ENCODE data around the gene NEK1. TPM values are rescaled to one million over a fixed set of nuclear protein-coding genes. Genes with fewer than 3 reads are reported as not detected.

The NEK1 gene
- polyA plus RNA-seq, 1 of the 3 experiments (the other 2 are of a cell fraction), result 2.0 TPM

GRCh38 chr4:169398316-169398715 is 214.1 kb downstream of the NEK1 start (continued):
- TF ChIP-seq EP300 (IDR thresholded peaks at IDR 0.05; ENCODE audit: borderline replicate concordance in 1 of 2, low read depth in 1 of 2, low read length in 1 of 2) (peak; percentile 50 to 61; a peak in 3 of 4 replicates), POLR2AphosphoS5 (IDR thresholded peaks at IDR 0.05; ENCODE audit: low read depth, low read length) (peak; percentile 50; the same call in 1 of the 2 replicates), YY1 (IDR thresholded peaks at IDR 0.05; ENCODE audit: low read depth) (no peak), CHD2 (IDR thresholded peaks at IDR 0.05; ENCODE audit: low read length, partially characterized antibody) (no peak), RCOR1 (IDR thresholded peaks at IDR 0.05; ENCODE audit: low read length) (no peak), RXRA (IDR thresholded peaks at IDR 0.05; ENCODE audit: borderline replicate concordance, low read depth) (0 out of 2 replicates have a peak, but pooled peaks have one; percentile 15), NRF1 (IDR thresholded peaks at IDR 0.05; ENCODE audit: low read depth, low read length) (no peak), NFIC (IDR thresholded peaks at IDR 0.05; ENCODE audit: borderline replicate concordance) (peak; percentile 32; the same call in 1 of the 2 replicates), FOXM1 (IDR thresholded peaks at IDR 0.05; ENCODE audit: low read depth) (0 out of 2 replicates have a peak, but pooled peaks have one; percentile 28), MXI1 (IDR thresholded peaks at IDR 0.05; ENCODE audit: low read depth, low read length) (no peak), FOSL2 (IDR thresholded peaks at IDR 0.05; ENCODE audit: borderline replicate concordance, low read depth) (peak; percentile 73; the same call in 1 of the 2 replicates), GATA2 (CRISPR knock-in tag; IDR thresholded peaks at IDR 0.05) (no peak), FOXJ3 (CRISPR knock-in tag; IDR thresholded peaks at IDR 0.05) (no peak), TAF1 (IDR thresholded peaks at IDR 0.05; ENCODE audit: borderline replicate concordance, low read depth, low read length) (no peak), GABPA (IDR thresholded peaks at IDR 0.05; ENCODE audit: low read depth) (no peak)
- TF ChIP-seq, protein P1, sequence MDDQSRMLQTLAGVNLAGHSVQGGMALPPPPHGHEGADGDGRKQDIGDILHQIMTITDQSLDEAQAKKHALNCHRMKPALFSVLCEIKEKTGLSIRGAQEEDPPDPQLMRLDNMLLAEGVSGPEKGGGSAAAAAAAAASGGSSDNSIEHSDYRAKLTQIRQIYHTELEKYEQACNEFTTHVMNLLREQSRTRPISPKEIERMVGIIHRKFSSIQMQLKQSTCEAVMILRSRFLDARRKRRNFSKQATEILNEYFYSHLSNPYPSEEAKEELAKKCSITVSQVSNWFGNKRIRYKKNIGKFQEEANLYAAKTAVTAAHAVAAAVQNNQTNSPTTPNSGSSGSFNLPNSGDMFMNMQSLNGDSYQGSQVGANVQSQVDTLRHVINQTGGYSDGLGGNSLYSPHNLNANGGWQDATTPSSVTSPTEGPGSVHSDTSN (IDR thresholded peaks at IDR 0.05), result peak; percentile 78
- TF ChIP-seq, protein P2, sequence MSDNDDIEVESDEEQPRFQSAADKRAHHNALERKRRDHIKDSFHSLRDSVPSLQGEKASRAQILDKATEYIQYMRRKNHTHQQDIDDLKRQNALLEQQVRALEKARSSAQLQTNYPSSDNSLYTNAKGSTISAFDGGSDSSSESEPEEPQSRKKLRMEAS (IDR thresholded peaks at IDR 0.05; ENCODE audit: low read depth), result no peak
- TF ChIP-seq, protein P3, sequence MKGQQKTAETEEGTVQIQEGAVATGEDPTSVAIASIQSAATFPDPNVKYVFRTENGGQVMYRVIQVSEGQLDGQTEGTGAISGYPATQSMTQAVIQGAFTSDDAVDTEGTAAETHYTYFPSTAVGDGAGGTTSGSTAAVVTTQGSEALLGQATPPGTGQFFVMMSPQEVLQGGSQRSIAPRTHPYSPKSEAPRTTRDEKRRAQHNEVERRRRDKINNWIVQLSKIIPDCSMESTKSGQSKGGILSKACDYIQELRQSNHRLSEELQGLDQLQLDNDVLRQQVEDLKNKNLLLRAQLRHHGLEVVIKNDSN (IDR thresholded peaks at IDR 0.05; ENCODE audit: borderline replicate concordance, low read depth), result no peak

DNA sequence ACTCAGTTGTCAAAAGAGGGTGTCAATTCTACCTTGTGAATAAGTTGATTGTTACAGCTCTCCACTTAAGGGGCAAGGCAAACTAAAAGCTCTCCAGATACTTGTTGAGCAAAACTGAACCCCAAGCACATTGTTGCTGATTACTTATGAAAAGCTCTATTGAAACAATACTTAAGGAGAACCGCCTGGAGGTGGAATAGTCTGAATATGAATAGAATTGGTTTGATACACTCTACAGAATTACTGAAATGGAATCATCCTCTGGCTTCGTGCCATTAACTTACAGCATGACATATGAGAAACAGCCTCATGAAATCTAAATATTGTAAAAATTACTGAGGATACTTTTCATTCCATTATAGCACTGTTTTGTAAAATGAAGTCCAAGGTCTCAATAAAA is 214.6 kb downstream of the NEK1 start:
- DNase-seq, result no peak
- Histone ChIP-seq H3K4me2 (peak overlapping the region; percentile 36; the same call in 1 of the 2 replicates), H3K4me1 (ENCODE audit: control insufficient read depth in 1 of 2, insufficient read depth in 2 of 2, low read depth in 1 of 2, low read length in 1 of 2) (peaks cover 0 to 7% of the 10 kb centered on the region in 2 experiments; a peak in 2 of 4 replicates), H3F3A (replicated peaks; ENCODE audit: insufficient read depth) (peaks cover 12% of the 10 kb centered on the region), H4K20me1 (ENCODE audit: insufficient read depth) (no peaks in the 10 kb centered on the region), H3K9me2 (no peaks in the 10 kb centered on the region), H3K79me2 (ENCODE audit: insufficient read depth) (no peaks in the 10 kb centered on the region), H3K9ac (peak overlapping the region; percentile 32; the same call in 1 of the 2 replicates), H3K4me3 (ENCODE audit: low read depth in 2 of 2, low read length in 1 of 2) (no peak overlapping the region), H3K36me3 (replicated peaks in 1 of 2; ENCODE audit: control insufficient read depth in 1 of 2, insufficient read depth in 2 of 2, low read length in 1 of 2) (peaks cover 0 to 26% of the 10 kb centered on the region in 2 experiments), H3K27me3 (ENCODE audit: insufficient read depth) (no peaks in the 10 kb centered on the region), H3K9me3 (no peaks in the 10 kb centered on the region), H2AFZ (ENCODE audit: low read depth) (peak overlapping the region; percentile 25), H3K27ac (ENCODE audit: low read depth in 2 of 2, low read length in 1 of 2) (peak overlapping the region; percentile 81 to 93)
- TF ChIP-seq, protein P2 (IDR thresholded peaks at IDR 0.05; ENCODE audit: low read depth), result no peak
- no peak for TF ChIP-seq MEF2A (IDR thresholded peaks at IDR 0.05; ENCODE audit: borderline replicate concordance, low read depth)
- no peak for TF ChIP-seq EZH2phosphoT487 (IDR thresholded peaks at IDR 0.05; ENCODE audit: borderline replicate concordance, low read depth)
- TF ChIP-seq NFIC (IDR thresholded peaks at IDR 0.05; ENCODE audit: borderline replicate concordance), result peak; percentile 22; the same call in 1 of the 2 replicates
- TF ChIP-seq, protein P4, sequence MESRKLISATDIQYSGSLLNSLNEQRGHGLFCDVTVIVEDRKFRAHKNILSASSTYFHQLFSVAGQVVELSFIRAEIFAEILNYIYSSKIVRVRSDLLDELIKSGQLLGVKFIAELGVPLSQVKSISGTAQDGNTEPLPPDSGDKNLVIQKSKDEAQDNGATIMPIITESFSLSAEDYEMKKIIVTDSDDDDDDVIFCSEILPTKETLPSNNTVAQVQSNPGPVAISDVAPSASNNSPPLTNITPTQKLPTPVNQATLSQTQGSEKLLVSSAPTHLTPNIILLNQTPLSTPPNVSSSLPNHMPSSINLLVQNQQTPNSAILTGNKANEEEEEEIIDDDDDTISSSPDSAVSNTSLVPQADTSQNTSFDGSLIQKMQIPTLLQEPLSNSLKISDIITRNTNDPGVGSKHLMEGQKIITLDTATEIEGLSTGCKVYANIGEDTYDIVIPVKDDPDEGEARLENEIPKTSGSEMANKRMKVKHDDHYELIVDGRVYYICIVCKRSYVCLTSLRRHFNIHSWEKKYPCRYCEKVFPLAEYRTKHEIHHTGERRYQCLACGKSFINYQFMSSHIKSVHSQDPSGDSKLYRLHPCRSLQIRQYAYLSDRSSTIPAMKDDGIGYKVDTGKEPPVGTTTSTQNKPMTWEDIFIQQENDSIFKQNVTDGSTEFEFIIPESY (IDR thresholded peaks at IDR 0.05; ENCODE audit: borderline replicate concordance, low read depth), result no peak
- WGBS (ENCODE audit: low lambda C conversion rate), result 57% methylated on average over 2 of the region's 2 CpGs
- ChIA-PET CTCF (no interaction called here), POLR2A (no interaction called here)
